Measurements from ENCODE around the gene IL36RN.

Gene IL36RN

GRCh38 chr2:113050921-113051895 is 7.8 kb upstream of the IL36RN start:
- no peak for DNase-seq (ENCODE audit: low read depth)

DNA sequence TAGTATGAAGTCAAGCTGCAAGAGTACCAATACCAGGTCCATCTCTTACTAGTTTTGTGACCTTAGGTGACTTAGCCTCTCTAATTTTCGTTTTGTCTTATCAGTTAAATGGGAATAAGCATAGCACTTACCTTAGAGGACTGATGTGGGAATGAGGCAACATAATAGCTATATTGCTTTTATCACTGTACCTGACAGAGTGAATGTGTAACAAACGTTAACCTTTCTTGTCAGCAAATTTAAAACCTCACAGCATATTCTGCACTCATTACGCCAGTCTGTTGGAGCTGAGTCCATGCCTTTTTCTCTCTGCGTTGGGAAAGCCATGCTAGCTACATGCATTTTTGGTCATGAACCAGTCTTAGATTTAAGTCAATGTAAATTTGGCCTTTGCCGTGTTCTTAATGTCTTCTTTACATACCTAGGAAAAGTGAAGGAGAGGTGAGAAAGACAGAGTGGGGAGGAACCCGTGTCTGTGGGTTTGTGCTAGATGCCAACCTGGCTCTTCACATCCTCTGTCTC is 6.5 kb upstream of the IL36RN start, which contains the start of gene IL36B:
TSS of gene IL36B (minus strand) at position 472 of the 522 bp plus-strand sequence.
- DNase-seq (ENCODE audit: low read depth), result no peak

GRCh38 chr2:113053666-113054065 is 5.3 kb upstream of the IL36RN start:
- DNase-seq (ENCODE audit: low read depth), result no peak

DNA sequence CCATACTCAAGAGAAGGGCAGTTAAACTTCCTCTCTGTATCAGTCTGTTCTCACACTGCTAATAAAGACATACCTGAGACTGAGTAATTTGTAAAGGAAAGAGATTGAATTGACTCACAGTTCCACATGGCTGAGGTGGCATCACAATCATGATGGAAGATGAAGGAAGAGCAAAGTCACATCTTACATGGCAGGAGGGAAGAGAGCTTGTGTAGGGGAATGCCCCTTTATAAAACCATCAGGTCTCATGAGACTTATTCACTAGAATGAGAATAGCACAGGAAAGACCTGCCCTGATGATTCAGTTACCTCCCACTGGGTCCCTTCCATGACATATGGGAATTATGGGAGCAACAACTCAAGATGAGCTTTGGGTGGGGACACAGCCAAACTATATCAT is 4.9 kb upstream of the IL36RN start:
- no peak for DNase-seq (ENCODE audit: low read depth)

- no peak for DNase-seq (ENCODE audit: low read depth)
Measured at GRCh38 chr2:113056521-113056920, 2.5 kb upstream of the IL36RN start.

DNA sequence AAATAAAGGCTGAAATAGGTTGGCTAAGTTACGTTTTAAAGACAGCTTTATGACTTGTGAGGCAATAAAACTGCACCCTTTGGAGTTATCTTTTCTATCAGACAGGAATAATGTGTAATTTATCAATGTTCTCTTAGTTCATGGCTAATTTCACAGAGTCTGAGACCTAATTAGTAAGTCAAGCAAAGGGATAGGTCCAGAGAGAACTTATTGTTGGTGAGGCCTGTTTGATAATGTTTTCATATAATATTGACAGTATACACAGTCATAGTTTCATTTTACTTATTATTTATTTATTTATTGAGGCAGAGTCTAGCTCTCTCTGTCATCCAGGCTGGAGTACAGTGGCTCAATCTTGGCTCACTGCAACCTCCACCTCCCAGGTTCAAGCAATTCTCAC is 1.9 kb upstream of the IL36RN start:
- no peak for DNase-seq (ENCODE audit: low read depth)

DNA sequence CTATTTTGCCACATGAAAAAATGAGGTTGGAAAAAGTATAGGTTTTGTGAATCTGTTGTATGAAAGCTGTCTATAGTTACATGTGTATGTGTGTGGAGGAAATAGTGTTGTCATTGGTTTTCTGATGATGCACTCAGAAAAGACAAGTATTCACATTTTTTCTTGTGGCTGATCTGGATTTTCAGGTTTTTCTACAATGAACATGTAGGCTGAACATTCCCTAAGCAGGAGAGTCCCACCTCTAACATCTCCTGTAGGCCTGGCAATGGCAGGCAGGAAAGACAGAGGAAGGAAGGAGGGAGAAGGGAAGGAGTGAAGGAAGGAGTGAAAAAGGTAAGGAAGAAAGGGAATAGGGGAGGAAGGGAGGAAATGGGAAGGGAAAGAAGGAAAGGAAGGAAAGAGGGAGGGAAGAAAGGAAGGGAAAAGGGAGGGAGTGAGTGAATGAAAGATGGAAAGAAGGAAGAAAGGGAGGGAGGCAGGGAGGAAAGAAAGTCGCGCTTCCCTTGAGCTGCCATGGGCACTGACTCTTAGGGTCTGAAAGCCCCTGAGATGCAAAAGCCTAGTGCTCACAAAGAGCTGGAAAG is 495 bp upstream of the IL36RN start:
- no peak for DNase-seq (ENCODE audit: low read depth)

DNA sequence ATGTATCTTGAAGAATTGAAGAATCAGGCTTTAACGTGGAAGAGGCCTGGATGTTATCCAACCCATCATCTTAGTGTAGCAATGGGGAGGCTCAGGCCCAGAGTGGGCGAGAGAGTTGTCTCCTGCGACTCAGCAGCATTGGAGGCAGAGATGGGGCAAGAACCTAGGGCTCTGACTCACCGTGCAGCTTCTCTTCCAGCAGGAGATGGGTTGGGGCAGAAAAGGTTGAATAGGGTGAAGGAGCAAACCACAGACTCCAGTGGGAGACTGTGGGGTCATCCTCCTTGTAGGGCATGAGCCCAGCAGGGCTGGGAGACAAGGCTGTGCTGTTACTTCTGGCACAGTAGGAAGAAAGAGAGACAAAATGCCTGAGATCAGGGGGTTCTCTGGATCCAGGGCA is 1.4 kb downstream of the IL36RN start:
- no peak for DNase-seq (ENCODE audit: low read depth)

GRCh38 chr2:113060796-113061195 is 1.8 kb downstream of the IL36RN start:
- DNase-seq (ENCODE audit: low read depth), result no peak

GRCh38 chr2:113061241-113061640 is 2.2 kb downstream of the IL36RN start:
- no peak for DNase-seq (ENCODE audit: low read depth)

GRCh38 chr2:113061896-113062770 is 3.1 kb downstream of the IL36RN start:
- DNase-seq (ENCODE audit: low read depth), result no peak

- no peak for DNase-seq (ENCODE audit: low read depth)
Measured at GRCh38 chr2:113064281-113064680, 5.3 kb downstream of the IL36RN start.

- DNase-seq (ENCODE audit: low read depth), result no peak
Measured at GRCh38 chr2:113064898-113065297, 5.9 kb downstream of the IL36RN start.

- DNase-seq (ENCODE audit: low read depth), result no peak
Measured at GRCh38 chr2:113067681-113068080, 8.7 kb downstream of the IL36RN start, which contains the start of gene IL1F10. TSS of gene IL1F10 (plus strand) at chr2:113067970. CDS start at chr2:113072739, 4,769 bp downstream.

DNA sequence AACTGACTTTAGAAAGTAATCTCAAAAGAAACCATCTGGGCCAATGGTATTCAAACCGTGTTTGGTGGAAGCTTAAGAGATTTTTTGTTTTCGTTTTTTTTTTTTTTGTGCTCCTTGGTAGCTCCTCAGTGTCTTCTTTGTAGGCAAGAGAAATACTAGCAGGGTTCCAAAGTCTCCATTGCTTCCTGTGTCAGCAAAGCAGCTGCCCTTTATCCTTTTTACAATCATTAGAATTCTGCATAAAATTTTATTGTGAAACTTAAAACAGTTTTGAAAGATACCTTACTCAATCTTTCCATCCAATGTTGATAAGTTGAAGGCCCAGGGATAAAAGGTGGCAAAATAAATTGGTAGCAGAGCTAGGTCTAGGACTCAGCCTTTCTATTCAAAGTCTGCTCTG is 9.3 kb downstream of the IL36RN start:
- DNase-seq (ENCODE audit: low read depth), result no peak

GRCh38 chr2:113068706-113069485 is 9.9 kb downstream of the IL36RN start:
- no peak for DNase-seq (ENCODE audit: low read depth)

GRCh38 chr2:113069676-113070605 is 10.9 kb downstream of the IL36RN start:
- DNase-seq (ENCODE audit: low read depth), result no peak

DNA sequence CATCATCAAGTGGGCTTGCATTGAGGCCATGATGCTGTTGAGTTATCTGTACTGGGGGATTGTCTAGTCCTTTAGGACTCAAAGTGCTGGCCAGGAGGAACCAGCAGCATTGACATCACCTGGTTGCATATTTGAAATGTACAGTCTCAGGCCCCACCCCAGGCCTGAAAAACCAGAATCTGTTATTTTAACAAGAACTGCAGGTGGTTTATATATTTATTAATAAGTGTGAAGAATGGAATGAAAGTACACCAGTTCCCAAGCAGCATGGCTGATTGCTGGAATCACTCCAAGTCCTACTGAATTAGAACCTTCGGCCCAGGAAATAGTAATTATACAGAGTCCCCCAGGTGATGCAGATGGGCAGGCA is 11.6 kb downstream of the IL36RN start:
- DNase-seq (ENCODE audit: low read depth), result no peak

DNA sequence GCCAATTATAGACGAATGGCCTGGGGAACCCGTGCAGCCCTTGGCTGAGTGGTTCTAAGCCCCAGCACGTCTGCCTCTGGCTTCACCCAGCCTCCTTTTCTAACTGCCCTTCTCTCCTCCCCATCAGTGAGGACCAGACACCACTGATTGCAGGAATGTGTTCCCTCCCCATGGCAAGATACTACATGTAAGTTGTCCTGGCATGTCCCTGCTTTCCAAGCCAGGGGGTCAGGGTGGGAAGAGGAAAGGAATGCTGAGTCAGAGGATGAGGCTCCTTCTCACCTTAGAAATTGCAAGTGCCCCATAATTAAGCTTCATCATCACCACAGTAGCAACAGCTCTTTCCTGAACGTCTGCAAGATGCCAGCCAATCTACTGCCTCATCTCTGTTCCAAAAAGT is 13.6 kb downstream of the IL36RN start:
- DNase-seq (ENCODE audit: low read depth), result no peak

GRCh38 chr2:113073325-113073834 is 14.4 kb downstream of the IL36RN start:
- no peak for DNase-seq (ENCODE audit: low read depth)
